CD8-positive, alpha-beta memory T cell (primary cell): ENCODE data around the gene SMIM35. TPM values are rescaled to one million over a fixed set of nuclear protein-coding genes. Genes with fewer than 3 reads are reported as not detected.
A peak's percentile ranks its signal among the peaks of the same experiment; 100 is the strongest.

Source experiments
- CTCF ChIA-PET: fragments of 350-600 bp; sonication (Branson Sonifier 250); formaldehyde crosslinking; loops from one replicate; lab custom pipeline; 2021; ENCODE audit warnings: antibody characterized with exemption; lab: Charles Lee
- POLR2A ChIA-PET: fragments of 350-600 bp; sonication (Branson Sonifier 250); formaldehyde crosslinking; loops from one replicate; lab custom pipeline; 2021; ENCODE audit warnings: antibody characterized with exemption; lab: Charles Lee
- DNase-seq, 5 donors: peaks; one replicate each; pipeline versions ENCODE4 v3.0.0 to v3.0.0-alpha.2; 2020 to 2022; ENCODE audit warnings: mixed read lengths in 1 of 5
- H3K27ac ChIP-seq: one replicate; pipeline ENCODE4 v1.7.0; 2013; ENCODE audit warnings: low read depth, mild to moderate bottlenecking, low read length, moderate library complexity
- H3K27me3 ChIP-seq: 2 replicates; pipeline ENCODE4 v1.7.0; 2013; ENCODE audit warnings: low read length, mild to moderate bottlenecking; ENCODE audit not compliant: insufficient read depth, poor library complexity, severe bottlenecking
- H3K36me3 ChIP-seq: 2 replicates; pipeline ENCODE4 v1.7.0; 2013; ENCODE audit warnings: mild to moderate bottlenecking, low read length, moderate library complexity; ENCODE audit not compliant: insufficient read depth
- H3K4me1 ChIP-seq: 2 replicates; pipeline ENCODE4 v1.7.0; 2013; ENCODE audit warnings: mild to moderate bottlenecking, low read length, moderate library complexity; ENCODE audit not compliant: insufficient read depth
- H3K4me3 ChIP-seq: 2 replicates; pipeline ENCODE4 v1.7.0; 2013; ENCODE audit warnings: mild to moderate bottlenecking, low read length
- H3K9me3 ChIP-seq: 2 replicates; pipeline ENCODE4 v1.7.0; 2013; ENCODE audit warnings: mild to moderate bottlenecking, low read length
- H3K27ac Mint-ChIP-seq, 8 donors: one replicate each; pipeline ENCODE4 v1.8.0; 2020 to 2021; ENCODE audit warnings: mixed read lengths in 8 of 8, mild to moderate bottlenecking in 6 of 8, inconsistent platforms in 3 of 8, moderate library complexity in 3 of 8
- H3K27me3 Mint-ChIP-seq, 2 donors: one replicate each; pipeline ENCODE4 v1.8.0; 2020 to 2021; ENCODE audit warnings: mixed read lengths in 2 of 2, mild to moderate bottlenecking in 1 of 2, moderate library complexity in 1 of 2
- H3K36me3 Mint-ChIP-seq, 3 donors: one replicate each; pipeline ENCODE4 v1.8.0; 2020 to 2021; ENCODE audit warnings: mixed read lengths in 3 of 3, inconsistent platforms in 1 of 3, mild to moderate bottlenecking in 1 of 3
- H3K4me1 Mint-ChIP-seq, 3 donors: one replicate each; pipeline ENCODE4 v1.8.0; 2020 to 2021; ENCODE audit warnings: mixed read lengths in 3 of 3, inconsistent platforms in 1 of 3, mild to moderate bottlenecking in 1 of 3
- H3K4me3 Mint-ChIP-seq, 7 donors: one replicate each; pipeline ENCODE4 v1.8.0; 2020 to 2021; ENCODE audit warnings: mixed read lengths in 7 of 7, mild to moderate bottlenecking in 6 of 7, moderate library complexity in 4 of 7, inconsistent platforms in 2 of 7
- H3K9me3 Mint-ChIP-seq, 5 donors: one replicate each; pipeline ENCODE4 v1.8.0; 2020 to 2022; ENCODE audit warnings: mixed read lengths in 5 of 5, mild to moderate bottlenecking in 3 of 5, moderate library complexity in 2 of 5, inconsistent platforms in 1 of 5
- polyA plus RNA-seq: library from polyadenylated mRNA; unstranded; fragments of 300-500 nt; fragmentation: Illumina TruSeq; gene quantifications from one replicate; pipeline ENCODE4 v1.2.3, GENCODE V29; 2021
- total RNA-seq, 2 experiments: library from RNA; stranded (reverse); gene quantifications; one replicate each; pipeline ENCODE4 v1.2.3, GENCODE V29; 2021

The SMIM35 gene
- total and polyA plus RNA-seq, 3 experiments from 2014 or later: 0.40 to 2.4 (median 0.63) TPM

DNA sequence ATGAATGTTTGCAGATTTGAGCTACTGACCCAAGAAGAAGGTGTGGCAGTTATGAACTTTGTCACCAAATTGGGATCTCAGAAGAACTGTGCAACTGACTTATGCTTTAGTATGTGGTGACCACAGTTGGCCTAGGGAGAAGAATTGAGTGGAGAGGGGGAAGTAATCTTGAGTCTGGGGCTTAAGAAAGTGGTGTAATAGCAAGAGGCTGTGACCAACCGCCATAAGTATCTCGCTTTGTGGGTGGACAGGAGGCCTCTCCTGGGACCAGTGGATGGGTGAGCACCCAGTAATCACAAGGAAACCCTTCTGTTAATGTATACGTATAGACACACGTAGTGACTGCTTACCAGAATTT, 113.3 kb downstream of the SMIM35 start:
- Mint-ChIP-seq H3K4me1 (peaks cover 85 to 93% (median 92%) of the 10 kb centered on the region in 3 donors), H3K27me3 (no peaks in the 10 kb centered on the region), H3K9me3 (no peaks in the 10 kb centered on the region), H3K36me3 (peaks cover 0 to 12% (median 6%) of the 10 kb centered on the region in 3 donors), H3K27ac (peak overlapping the region; percentile 12 to 88 (median 74)), H3K4me3 (peak overlapping the region; percentile 37 to 62 (median 50))
- no peak for DNase-seq
- Histone ChIP-seq H3K9me3 (no peaks in the 10 kb centered on the region), H3K4me1 (peaks cover 77% of the 10 kb centered on the region), H3K4me3 (no peak overlapping the region), H3K36me3 (no peaks in the 10 kb centered on the region), H3K27me3 (no peaks in the 10 kb centered on the region), H3K27ac (no peak overlapping the region)
- ChIA-PET CTCF (interaction anchor here (1.0 to 1.8 kb wide), 4 partner anchors 10 to 80 kb away, joined by 3 to 6 read pairs (median 4); partner anchors contain the start of gene IL10RA), POLR2A (interaction anchor here (0.6 to 3.6 kb wide), 3 partner anchors 13 to 345 kb away, joined by 3 to 24 read pairs (median 7); partner anchors contain the start of gene IL10RA)

DNA sequence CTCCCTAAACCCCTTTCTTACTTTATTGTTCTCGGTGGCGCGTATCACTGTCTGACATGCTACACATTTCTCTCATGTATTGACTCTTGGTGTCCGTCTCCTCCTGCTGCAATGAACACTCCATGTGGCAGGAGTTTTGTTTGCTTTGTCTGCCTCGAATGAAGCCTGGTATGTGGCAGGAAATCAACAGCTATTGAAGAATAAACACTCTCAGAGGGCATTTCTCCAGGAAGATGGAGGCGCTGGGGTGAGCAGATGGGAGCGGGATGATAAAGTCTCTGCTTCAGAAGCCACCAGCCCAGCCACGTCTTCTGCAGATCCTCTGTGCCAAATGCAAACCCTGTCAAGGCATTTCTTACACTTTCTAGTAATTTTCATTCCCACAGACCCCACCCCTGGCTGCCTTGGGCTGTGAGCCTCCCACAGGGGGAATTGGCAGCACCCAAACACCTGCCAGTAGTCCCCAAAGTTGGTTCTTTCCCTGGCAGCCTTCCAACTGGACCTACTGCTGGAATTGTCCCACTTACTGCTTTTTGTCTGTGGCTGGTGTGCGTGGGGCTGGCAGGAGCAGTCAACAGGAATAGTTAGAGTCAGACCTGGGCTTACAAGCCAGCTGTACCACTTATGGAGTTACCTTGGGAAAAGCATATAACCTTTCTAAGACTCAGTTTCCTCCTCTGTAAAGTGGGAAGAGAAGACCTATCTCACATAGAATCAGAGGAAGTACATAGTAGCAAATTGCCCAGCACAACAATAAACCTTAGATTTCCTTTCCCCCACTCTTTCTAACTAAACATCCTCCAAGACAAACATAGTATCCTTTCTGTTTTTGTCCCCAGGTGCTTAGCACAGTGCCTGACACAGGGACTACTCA, 113.9 kb downstream of the SMIM35 start:
- H3K27ac ChIP-seq: no peak overlapping the region
- CTCF ChIA-PET: interaction anchor here (1.0 to 1.4 kb wide), 3 partner anchors 10 to 80 kb away, joined by 3 to 4 read pairs (median 3); no protein-coding TSS in a partner anchor

DNA sequence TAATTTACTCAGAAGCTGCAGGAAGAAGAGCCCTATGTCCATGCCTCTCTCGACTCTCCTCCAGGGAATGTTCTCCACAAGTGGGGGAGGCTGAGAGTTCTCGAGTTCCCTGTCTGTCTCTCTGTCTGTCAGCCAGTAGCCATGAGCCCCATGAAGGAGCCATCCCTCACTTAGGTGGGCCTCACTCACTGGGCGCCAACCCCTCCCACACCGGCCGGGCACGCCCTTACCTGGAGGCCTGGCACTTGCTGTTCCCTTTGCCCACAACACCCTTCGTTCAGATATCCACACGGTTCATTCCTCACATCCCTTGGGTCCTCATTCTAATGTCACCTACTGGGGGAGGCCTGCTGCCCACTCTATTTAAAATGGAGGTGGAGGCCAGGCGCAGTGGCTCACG, 114.7 kb downstream of the SMIM35 start:
- H3K4me1 Mint-ChIP-seq: peaks cover 77 to 85% (median 84%) of the 10 kb centered on the region in 3 donors
- no peaks in the 10 kb centered on the region for H3K27me3 Mint-ChIP-seq
- Histone ChIP-seq H3K36me3 (no peaks in the 10 kb centered on the region), H3K9me3 (no peaks in the 10 kb centered on the region), H3K27me3 (no peaks in the 10 kb centered on the region), H3K27ac (no peak overlapping the region), H3K4me3 (no peak overlapping the region), H3K4me1 (peaks cover 72% of the 10 kb centered on the region)
- H3K36me3 Mint-ChIP-seq: peaks cover 2 to 3% (median 2%) of the 10 kb centered on the region in 3 donors
- no peaks in the 10 kb centered on the region for H3K9me3 Mint-ChIP-seq
- POLR2A ChIA-PET: interaction anchor here (0.9 kb wide), 1 partner anchor 30 kb away, joined by 3 read pairs; no protein-coding TSS in a partner anchor
- CTCF ChIA-PET: interaction anchor here (1.2 kb wide), 1 partner anchor 17 kb away, joined by 3 read pairs; no protein-coding TSS in a partner anchor
- H3K4me3 Mint-ChIP-seq: peak overlapping the region in 2 of 7 donors; percentile 8 to 67
- H3K27ac Mint-ChIP-seq: peak overlapping the region in 4 of 8 donors; percentile 33 to 75 (median 53)
- DNase-seq: no peak

More for the DNA sequence above, 113.9 kb downstream of the SMIM35 start:
- H3K9me3 ChIP-seq: no peaks in the 10 kb centered on the region
- Mint-ChIP-seq H3K27ac (peak overlapping the region; percentile 12 to 96 (median 76)), H3K9me3 (no peaks in the 10 kb centered on the region), H3K36me3 (peaks cover 0 to 11% (median 6%) of the 10 kb centered on the region in 3 donors), H3K27me3 (no peaks in the 10 kb centered on the region), H3K4me3 (peak overlapping the region; percentile 37 to 62 (median 50)), H3K4me1 (peaks cover 84 to 93% (median 91%) of the 10 kb centered on the region in 3 donors)
- DNase-seq: no peak
- no peaks in the 10 kb centered on the region for H3K27me3 ChIP-seq
- no peak overlapping the region for H3K4me3 ChIP-seq
- peaks cover 77% of the 10 kb centered on the region for H3K4me1 ChIP-seq
- H3K36me3 ChIP-seq: no peaks in the 10 kb centered on the region
- POLR2A ChIA-PET: interaction anchor here (0.6 to 3.6 kb wide), 4 partner anchors 14 to 345 kb away, joined by 3 to 24 read pairs (median 5); partner anchors contain the start of gene IL10RA

DNA sequence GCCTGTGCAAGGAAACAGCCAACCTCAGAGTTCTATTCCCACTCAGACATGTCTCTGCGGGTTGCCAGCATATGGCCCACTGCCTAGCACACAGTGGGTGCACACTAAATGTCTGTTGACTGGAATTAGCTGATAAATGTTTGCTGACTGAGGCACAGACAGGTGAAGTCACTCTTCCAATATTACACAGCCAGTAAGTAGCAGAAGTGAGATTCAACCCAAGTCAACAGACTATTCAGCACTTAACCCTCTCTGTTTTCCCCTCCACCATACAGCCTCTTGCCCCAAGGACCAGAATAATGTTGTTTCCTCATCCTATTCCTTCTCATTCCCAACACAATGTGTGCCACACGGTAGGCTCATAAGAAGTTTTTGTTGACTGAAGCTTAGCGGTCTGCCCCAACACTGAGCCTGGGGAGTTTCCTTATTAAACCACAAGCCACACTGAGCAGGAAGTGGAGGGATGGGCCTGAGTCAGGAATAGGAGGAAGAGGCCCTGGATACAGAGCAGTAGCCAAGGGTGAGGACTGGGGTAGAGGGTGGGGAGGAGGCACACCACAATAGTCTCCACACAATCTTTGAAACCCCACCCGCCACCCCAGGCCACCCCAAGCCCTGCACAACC, 116.3 kb downstream of the SMIM35 start:
- no peak overlapping the region for H3K27ac ChIP-seq
- ChIA-PET CTCF (interaction anchor here (0.9 to 2.3 kb wide), 4 partner anchors 17 to 23 kb away, joined by 3 to 7 read pairs (median 4); no protein-coding TSS in a partner anchor), POLR2A (interaction anchor here (1.0 kb wide), 1 partner anchor 18 kb away, joined by 3 read pairs; no protein-coding TSS in a partner anchor)
- no peaks in the 10 kb centered on the region for H3K36me3 ChIP-seq
- H3K4me3 Mint-ChIP-seq: peak overlapping the region; percentile 8 to 77 (median 67)
- peaks cover 60% of the 10 kb centered on the region for H3K4me1 ChIP-seq
- DNase-seq: peak in 3 of 5 donors; percentile 14 to 60 (median 39)
- no peaks in the 10 kb centered on the region for H3K9me3 ChIP-seq
- no peaks in the 10 kb centered on the region for H3K27me3 Mint-ChIP-seq
- H3K27ac Mint-ChIP-seq: peak overlapping the region; percentile 75 to 93 (median 88)
- H3K27me3 ChIP-seq: no peaks in the 10 kb centered on the region
- no peaks in the 10 kb centered on the region for H3K9me3 Mint-ChIP-seq
- H3K36me3 Mint-ChIP-seq: peaks cover 0 to 2% (median 0%) of the 10 kb centered on the region in 3 donors
- H3K4me3 ChIP-seq: peak overlapping the region; percentile 22
- H3K4me1 Mint-ChIP-seq: peaks cover 61 to 73% (median 69%) of the 10 kb centered on the region in 3 donors

GRCh38 chr11:117969160-117969991, 117.4 kb downstream of the SMIM35 start:
- no peak for DNase-seq
- no peaks in the 10 kb centered on the region for H3K36me3 ChIP-seq
- ChIA-PET CTCF (interaction anchor here (0.9 to 2.3 kb wide), 3 partner anchors 16 to 22 kb away, joined by 3 to 7 read pairs (median 6); no protein-coding TSS in a partner anchor), POLR2A (interaction anchor here (1.0 kb wide), 1 partner anchor 16 kb away, joined by 3 read pairs; no protein-coding TSS in a partner anchor)
- H3K36me3 Mint-ChIP-seq: peaks cover 0 to 2% (median 0%) of the 10 kb centered on the region in 3 donors
- no peaks in the 10 kb centered on the region for H3K9me3 ChIP-seq
- H3K4me1 ChIP-seq: peaks cover 56% of the 10 kb centered on the region
- peaks cover 53 to 69% (median 60%) of the 10 kb centered on the region in 3 donors for H3K4me1 Mint-ChIP-seq
- no peak overlapping the region for H3K27ac ChIP-seq
- H3K27ac Mint-ChIP-seq: peak overlapping the region; percentile 20 to 93 (median 84)
- no peak overlapping the region for H3K4me3 ChIP-seq
- H3K27me3 ChIP-seq: no peaks in the 10 kb centered on the region
- H3K4me3 Mint-ChIP-seq: peak overlapping the region in 6 of 7 donors; percentile 29 to 83 (median 64)
- H3K9me3 Mint-ChIP-seq: no peaks in the 10 kb centered on the region
- no peaks in the 10 kb centered on the region for H3K27me3 Mint-ChIP-seq

- ChIA-PET CTCF (interaction anchor here (1.2 kb wide), 1 partner anchor 162 kb away, joined by 3 read pairs; no protein-coding TSS in a partner anchor), POLR2A (no interaction called here)
- Mint-ChIP-seq H3K27ac (peak overlapping the region in 2 of 8 donors; percentile 43 to 65), H3K36me3 (peaks cover 0 to 2% (median 0%) of the 10 kb centered on the region in 3 donors), H3K4me3 (no peak overlapping the region), H3K27me3 (no peaks in the 10 kb centered on the region), H3K9me3 (no peaks in the 10 kb centered on the region), H3K4me1 (peaks cover 33 to 57% (median 50%) of the 10 kb centered on the region in 3 donors)
- Histone ChIP-seq H3K9me3 (no peaks in the 10 kb centered on the region), H3K27ac (no peak overlapping the region), H3K36me3 (no peaks in the 10 kb centered on the region), H3K4me3 (no peak overlapping the region), H3K4me1 (peaks cover 34% of the 10 kb centered on the region), H3K27me3 (no peaks in the 10 kb centered on the region)
- DNase-seq: no peak
Measured at GRCh38 chr11:117966908-117967307, 119.9 kb downstream of the SMIM35 start.

DNA sequence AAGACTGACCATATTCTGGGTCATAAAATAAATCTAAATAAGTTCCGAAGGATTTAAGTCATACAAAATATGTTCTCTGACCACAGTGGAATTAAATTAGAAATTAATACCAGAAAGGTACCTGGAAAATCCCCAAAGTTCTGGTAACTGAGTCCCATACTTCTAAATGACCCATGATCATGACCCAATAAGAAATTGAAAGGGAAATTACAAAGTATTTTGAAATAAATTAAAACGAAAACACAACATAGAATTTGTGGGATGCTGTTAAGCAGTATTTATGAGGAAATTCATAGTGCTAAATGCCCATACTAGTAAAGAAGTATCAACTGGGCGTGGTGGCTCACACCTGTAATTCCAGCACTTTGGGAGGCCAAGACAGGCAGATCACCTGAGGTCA, 123.9 kb downstream of the SMIM35 start:
- no peaks in the 10 kb centered on the region for H3K27me3 Mint-ChIP-seq
- H3K4me3 Mint-ChIP-seq: no peak overlapping the region
- peaks cover 6% of the 10 kb centered on the region for H3K9me3 ChIP-seq
- H3K4me1 ChIP-seq: peaks cover 8% of the 10 kb centered on the region
- H3K27me3 ChIP-seq: no peaks in the 10 kb centered on the region
- H3K27ac Mint-ChIP-seq: no peak overlapping the region
- H3K36me3 Mint-ChIP-seq: peaks cover 12 to 24% (median 14%) of the 10 kb centered on the region in 3 donors
- H3K36me3 ChIP-seq: no peaks in the 10 kb centered on the region
- H3K9me3 Mint-ChIP-seq: peaks cover 11 to 17% (median 16%) of the 10 kb centered on the region in 5 donors
- no peak overlapping the region for H3K4me3 ChIP-seq
- POLR2A ChIA-PET: no interaction called here
- CTCF ChIA-PET: interaction anchor here (2.8 kb wide), 1 partner anchor 16 kb away, joined by 13 read pairs; no protein-coding TSS in a partner anchor
- H3K27ac ChIP-seq: no peak overlapping the region
- H3K4me1 Mint-ChIP-seq: peaks cover 28 to 53% (median 47%) of the 10 kb centered on the region in 3 donors
- DNase-seq: no peak
